Left cardiac atrium (tissue), 4 donors: ENCODE results near the gene ANKRD11. TPM values are rescaled to one million over a fixed set of nuclear protein-coding genes. Genes with fewer than 3 reads are reported as not detected.
"Not testable (repeated sequence)": the region's sequence is repeated elsewhere in the genome, so short reads cannot be mapped to it uniquely, and the experiment has no call there.

Experiments
- ATAC-seq, 2 donors: fragments of 200-7000 bp; cut with Tn5 transposase; one replicate each; pipeline ENCODE4 v1.9.1; 2020; ENCODE audit warnings: mild to moderate bottlenecking in 2 of 2, moderate library complexity in 2 of 2
- DNase-seq: peaks from one replicate; pipeline ENCODE4 v3.0.0-alpha.2; 2020
- intact Hi-C, 2 donors: fragments of 100-400 bp; cut with DNase I; formaldehyde crosslinking; loops; one replicate each; pipeline versions ENCODE4 v1.14.1 to v1.15.1; 2022 to 2023
- total RNA-seq, 2 donors: library from RNA; stranded (reverse); fragmentation: NEBNext Ultra II Directional; extraction: Animal tissue kit (Norgen Biotek cat#: 25700); gene quantifications; one replicate each; pipeline ENCODE4 v1.2.1, GENCODE V29; 2021
- donor health status: DM: no; HTN: yes; CAD: no.
- donor health status: DM: no; HTN: yes; CAD: no; lungs with severe emphysema.
- donor health status: DM: yes; HTN: yes; CAD: no.
- donor health status: Dilated cardiomyopathy.

The ANKRD11 gene
- total RNA-seq, 2 donors from 2014 or later: 74.3 to 86.2 TPM

GRCh38 chr16:89460556-89460955, 29.8 kb downstream of the ANKRD11 start:
- DNase-seq (no peak), ATAC-seq (no peak)

GRCh38 chr16:89458967-89459366, 31.4 kb downstream of the ANKRD11 start:
- no peak for ATAC-seq
- DNase-seq: no peak
- intact Hi-C loops: no loop called here

More at GRCh38 chr16:89460556-89460955, 29.8 kb downstream of the ANKRD11 start:
- intact Hi-C loops: no loop called here

GRCh38 chr16:89458551-89458950, 31.8 kb downstream of the ANKRD11 start:
- no peak for DNase-seq
- intact Hi-C loops: no loop called here

GRCh38 chr16:89456419-89456959, 33.9 kb downstream of the ANKRD11 start:
- DNase-seq: no peak
- intact Hi-C loops: no loop called here
- no peak for ATAC-seq

More at GRCh38 chr16:89458551-89458950, 31.8 kb downstream of the ANKRD11 start:
- no peak for ATAC-seq

GRCh38 chr16:89455692-89456091, 34.7 kb downstream of the ANKRD11 start:
- DNase-seq (no peak), ATAC-seq (no peak)
- intact Hi-C loops: no loop called here

DNA sequence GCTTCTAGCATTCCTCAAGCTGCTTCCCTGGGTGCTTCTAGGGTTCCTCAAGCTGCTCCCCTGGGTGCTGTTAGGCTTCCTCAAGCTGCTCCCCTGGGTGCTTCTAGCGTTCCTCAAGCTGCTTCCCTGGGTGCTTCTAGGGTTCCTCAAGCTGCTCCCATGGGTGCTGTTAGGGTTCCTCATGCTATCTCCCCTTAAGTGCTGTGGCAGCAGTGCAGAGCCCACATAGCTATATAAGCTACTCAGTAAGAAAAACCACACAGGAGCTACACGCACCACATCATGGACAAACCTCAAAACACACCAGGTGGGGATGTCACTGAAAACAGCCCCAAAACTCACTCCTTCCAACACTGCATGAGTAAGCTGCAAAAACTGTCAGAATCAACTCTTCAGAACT, 35.2 kb downstream of the ANKRD11 start:
- no peak for ATAC-seq
- intact Hi-C loops: no loop called here
- DNase-seq: no peak

DNA sequence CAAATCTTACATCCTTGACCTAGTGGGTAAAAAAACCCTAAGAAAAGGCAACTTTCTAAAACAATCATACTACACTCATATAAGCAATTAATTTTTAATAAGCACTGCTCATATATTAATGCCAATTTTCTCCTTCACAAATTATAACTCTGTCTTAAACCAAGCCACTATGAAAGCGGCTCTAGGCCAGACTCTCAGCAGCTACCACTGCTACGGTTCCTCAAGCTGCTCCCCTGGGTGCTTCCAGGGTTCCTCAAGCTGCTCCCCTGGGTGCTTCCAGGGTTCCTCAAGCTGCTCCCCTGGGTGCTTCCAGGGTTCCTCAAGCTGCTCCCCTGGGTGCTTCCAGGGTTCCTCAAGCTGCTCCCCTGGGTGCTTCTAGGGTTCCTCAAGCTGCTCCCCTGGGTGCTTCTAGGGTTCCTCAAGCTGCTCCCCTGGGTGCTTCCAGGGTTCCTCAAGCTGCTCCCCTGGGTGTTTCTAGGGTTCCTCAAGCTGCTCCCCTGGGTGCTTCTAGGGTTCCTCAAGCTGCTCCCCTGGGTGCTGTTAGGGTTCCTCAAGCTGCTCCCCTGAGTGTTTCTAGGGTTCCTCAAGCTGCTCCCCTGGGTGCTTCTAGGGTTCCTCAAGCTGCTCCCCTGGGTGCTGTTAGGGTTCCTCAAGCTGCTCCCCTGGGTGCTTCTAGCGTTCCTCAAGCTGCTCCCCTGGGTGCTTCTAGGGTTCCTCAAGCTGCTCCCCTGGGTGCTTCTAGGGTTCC, 35.8 kb downstream of the ANKRD11 start:
- intact Hi-C loops, DNase-seq, ATAC-seq: not testable (repeated sequence)

DNA sequence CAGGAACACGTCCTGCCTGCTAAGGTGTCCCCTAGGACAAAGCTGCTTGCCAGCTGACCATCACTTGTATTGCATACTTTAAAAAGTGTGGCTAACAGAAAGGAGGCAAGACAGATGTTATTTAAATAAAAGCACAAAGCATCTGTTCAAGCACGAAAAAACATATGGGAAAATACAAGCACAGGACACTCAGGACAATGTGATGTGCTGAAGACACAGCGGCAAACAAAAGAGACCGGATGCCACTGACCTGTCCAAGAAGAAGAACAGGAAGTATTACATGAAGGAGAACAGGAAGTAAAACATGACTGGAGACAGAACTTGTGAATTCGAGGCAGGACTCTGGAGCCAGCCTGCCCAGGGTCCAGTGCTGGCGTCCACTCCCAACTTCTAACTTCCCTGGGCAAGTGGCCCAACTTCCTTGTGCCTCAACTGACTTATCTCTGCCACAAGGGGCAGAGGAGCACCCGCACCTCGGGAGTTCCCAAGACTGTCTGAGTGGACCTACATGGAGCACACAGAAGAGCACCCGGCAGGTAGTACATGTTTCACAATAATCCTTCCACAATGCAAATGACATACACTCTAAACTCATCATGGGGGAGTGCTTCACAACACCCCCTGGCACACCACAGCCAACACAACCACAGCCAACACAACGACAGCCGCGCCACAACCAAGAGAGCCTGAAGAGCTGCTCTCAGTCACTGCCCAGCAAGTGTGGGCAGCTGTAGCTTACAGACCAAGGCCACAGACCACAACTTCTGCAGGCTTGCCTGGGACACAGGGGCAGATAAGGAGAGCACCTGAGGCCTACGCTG, 36.6 kb downstream of the ANKRD11 start:
- DNase-seq: peak; percentile 48
- intact Hi-C loops: no loop called here
- peak; percentile 65 to 71 for ATAC-seq

GRCh38 chr16:89452925-89453324, 37.4 kb downstream of the ANKRD11 start:
- intact Hi-C loops: no loop called here
- DNase-seq (no peak), ATAC-seq (no peak)

- ATAC-seq (no peak), DNase-seq (no peak)
- intact Hi-C loops: no loop called here
Measured at GRCh38 chr16:89452241-89452640, 38.1 kb downstream of the ANKRD11 start.

DNA sequence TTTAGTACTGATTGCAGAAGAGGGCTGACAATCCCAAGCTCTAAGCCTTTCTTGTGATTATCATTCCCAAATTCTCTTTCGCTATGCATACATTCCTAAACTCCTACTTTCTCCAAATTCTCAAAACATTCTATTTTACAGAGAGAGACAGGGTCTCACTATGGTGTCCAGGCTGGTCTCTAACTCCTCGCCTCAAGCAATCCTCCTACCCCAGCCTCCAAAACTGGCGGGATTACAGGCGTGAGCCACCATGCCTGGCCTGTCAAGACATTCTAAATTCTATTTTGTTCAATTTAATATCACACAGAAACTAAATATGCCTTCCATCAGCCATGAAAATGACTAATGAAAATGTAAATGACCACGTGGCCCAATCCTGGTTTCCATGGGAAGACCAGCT, 39.8 kb downstream of the ANKRD11 start:
- ATAC-seq (no peak), DNase-seq (no peak)
- intact Hi-C loops: no loop called here

GRCh38 chr16:89449726-89450335, 40.5 kb downstream of the ANKRD11 start:
- ATAC-seq (no peak), DNase-seq (no peak)
- intact Hi-C loops: no loop called here

DNA sequence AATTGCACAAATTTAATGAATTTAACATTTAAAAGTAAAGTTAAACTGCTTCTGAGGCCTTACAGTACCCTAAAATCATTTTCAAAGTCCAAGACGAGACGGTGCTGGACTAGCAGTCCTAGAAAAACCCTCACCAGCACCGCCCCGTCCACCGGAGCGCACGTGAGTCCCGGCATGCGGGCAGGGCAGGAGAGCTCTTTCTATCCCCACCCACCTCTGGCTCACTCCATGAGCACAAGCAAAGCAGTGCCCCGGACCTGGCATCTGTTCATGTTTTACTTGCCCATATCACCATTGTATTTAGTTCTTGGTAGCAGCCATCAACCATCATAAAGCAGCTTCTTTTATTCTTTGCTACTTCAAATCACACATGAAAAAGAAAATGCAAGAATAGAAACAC, 41.7 kb downstream of the ANKRD11 start:
- peak in 1 of 2 donors; percentile 42 for ATAC-seq
- intact Hi-C loops: no loop called here
- peak; percentile 37 for DNase-seq

- intact Hi-C loops: no loop called here
- ATAC-seq: no peak
- no peak for DNase-seq
Measured at GRCh38 chr16:89446975-89447293, 43.4 kb downstream of the ANKRD11 start.

DNA sequence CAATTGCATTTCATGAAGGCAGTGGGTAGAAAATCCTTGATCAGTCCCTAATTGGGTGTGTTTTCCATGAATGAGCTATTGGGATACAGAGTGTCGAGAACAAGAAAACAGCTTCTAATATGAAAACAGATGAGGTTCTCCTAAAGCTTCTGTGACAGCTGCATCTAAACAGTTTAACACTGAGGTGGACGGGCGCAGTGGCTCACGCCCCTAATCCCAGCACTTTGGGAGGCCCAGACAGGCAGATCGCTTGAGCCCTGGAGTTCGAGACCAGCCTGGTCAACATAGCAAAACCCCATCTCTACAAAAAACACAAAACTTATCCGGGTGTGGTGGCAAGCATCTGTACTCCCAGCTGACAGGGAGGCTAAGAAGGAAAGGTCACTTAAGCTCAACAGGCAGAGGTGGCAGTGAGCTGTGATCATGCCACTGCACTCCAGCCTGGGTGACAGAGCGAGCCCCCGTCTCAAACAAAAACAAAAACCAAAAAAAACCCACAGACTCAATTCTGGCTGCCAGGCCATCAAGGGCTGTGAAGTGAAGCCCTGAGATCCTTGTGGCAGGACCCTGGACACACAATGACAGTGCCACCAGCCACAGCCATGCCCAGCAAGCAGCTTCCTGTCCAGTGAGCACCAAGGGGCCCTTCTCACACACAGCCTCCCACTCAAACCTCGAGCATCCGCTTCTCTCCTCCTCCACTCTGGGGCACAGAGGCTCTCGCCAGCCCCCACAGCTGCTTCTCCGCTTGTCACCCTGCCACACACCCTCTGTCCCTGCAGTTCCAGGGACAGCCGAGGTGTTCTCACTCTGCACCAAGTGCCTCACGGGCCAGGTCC, 44.0 kb downstream of the ANKRD11 start:
- ATAC-seq (no peak), DNase-seq (no peak)
- intact Hi-C loops: no loop called here

GRCh38 chr16:89445166-89445565, 45.2 kb downstream of the ANKRD11 start:
- intact Hi-C loops: no loop called here
- DNase-seq: no peak
- no peak for ATAC-seq

GRCh38 chr16:89444728-89445127, 45.6 kb downstream of the ANKRD11 start:
- no peak for DNase-seq
- ATAC-seq: no peak
- intact Hi-C loops: no loop called here

DNA sequence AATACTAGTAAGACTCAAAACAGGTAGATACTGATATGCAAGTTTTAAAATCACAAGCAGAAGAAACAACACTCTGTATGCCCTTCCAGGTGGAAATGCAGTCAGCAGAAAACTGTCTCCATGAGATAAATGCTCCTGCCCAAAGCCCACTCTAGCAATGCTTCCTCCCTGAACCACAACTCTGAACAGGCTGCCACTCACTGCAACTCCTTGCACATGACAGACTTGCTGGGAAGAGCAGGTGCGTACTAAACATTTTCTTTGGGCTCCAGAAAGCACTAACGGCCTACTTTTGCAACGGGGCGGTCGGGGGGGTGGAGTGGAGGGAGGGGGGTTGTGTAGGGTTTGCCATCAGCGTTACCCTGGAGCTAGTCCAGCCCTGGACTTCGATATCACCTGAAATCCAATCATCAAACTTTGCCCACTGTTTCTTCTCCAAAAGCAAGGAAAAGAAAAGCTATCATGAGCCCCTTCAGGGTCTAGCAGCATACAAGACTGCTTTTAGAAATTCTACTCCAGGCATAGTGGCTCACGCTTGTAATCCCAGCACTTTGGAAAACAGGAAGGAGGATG, 46.1 kb downstream of the ANKRD11 start:
- ATAC-seq (no peak), DNase-seq (no peak)
- intact Hi-C loops: no loop called here

DNA sequence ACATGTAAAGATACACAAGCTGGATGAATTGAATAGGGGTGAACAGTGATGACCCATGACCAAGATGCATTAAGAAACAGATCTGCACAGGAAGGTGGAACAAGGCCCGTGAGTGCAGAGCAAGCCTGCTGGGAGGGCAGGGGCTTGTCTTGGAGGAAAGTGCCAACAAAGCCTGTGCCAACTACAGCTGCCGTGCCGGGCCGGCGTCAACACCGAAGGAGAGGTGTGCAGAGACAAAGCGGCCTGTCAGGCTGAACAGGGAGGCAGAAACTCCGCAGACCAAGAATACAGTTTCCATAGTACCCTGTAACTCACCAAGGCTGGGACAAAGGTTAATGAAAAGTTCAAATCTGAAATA, 46.7 kb downstream of the ANKRD11 start:
- peak; percentile 46 to 58 for ATAC-seq
- intact Hi-C loops: no loop called here

More for the DNA sequence above, 46.7 kb downstream of the ANKRD11 start:
- peak; percentile 33 for DNase-seq
